Measurements from ENCODE around the gene POLR2E. TPM values are rescaled to one million over a fixed set of nuclear protein-coding genes. Genes with fewer than 3 reads are reported as not detected.

POLR2E gene
- polyA plus RNA-seq, 1 donor from 2014 or later: 172 TPM

DNA sequence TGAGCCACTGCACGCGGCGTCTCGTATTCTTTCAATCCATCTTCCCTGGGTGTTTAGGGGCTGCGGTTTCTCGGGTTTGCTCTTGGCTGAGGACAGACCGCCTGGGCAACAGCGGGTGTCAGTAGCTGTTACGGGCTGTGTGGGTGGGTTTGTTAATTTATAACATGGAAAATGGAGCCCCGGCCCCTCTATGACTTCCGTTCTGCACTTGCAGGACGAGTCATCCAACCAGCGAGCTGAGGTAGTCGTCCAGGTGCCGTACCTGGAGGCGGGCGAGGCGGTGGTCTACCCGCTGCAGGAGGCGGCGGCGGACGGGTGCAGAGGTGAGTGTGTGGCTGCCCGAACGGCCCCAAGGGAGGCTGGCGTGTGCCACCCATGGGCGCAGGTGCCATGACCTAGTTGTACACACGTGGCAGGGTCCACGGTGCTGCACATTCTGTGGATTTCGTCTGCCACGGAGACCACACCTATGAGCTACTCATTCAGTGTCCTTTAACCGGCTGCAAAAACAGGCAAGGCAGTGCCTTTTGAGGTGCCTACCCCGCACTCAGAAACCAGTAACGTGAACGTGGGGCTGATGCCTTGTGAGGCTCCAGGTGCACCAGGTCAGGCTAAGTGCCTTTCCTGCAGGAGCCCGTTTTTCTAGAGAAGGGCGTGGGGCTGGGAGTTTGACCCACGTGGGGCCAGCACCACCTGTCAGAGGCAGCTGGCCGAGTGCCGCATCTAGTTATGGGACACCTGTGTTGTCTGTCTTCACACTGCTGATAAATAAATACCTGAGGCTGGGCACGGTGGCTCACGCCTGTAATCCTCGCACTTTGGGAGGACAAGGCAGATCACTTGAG is 10.9 kb downstream of the POLR2E start:
- Histone ChIP-seq H3K9me3 (ENCODE audit: low read length) (no peaks in the 10 kb centered on the region), H3K27me3 (ENCODE audit: insufficient read depth, low read depth, low read length) (no peaks in the 10 kb centered on the region), H3K36me3 (ENCODE audit: insufficient read depth, low read length) (no peaks in the 10 kb centered on the region), H3K4me3 (ENCODE audit: low read length) (no peak overlapping the region), H4K20me1 (ENCODE audit: insufficient read depth) (no peaks in the 10 kb centered on the region), H3K9me2 (ENCODE audit: insufficient read depth, low read length) (no peaks in the 10 kb centered on the region), H3K4me2 (ENCODE audit: low read length) (no peak overlapping the region), H3K9ac (ENCODE audit: low read length) (no peak overlapping the region), H2AFZ (ENCODE audit: low read depth, low read length) (no peak overlapping the region), H3K79me2 (replicated peaks; ENCODE audit: insufficient read depth, low read length) (no peaks in the 10 kb centered on the region), H3F3A (ENCODE audit: insufficient read depth, low read length, poor library complexity, severe bottlenecking) (no peaks in the 10 kb centered on the region), H3K27ac (ENCODE audit: low read length) (no peak overlapping the region)
- TF ChIP-seq EZH2 (IDR thresholded peaks at IDR 0.05; ENCODE audit: borderline replicate concordance, insufficient read depth, low read length, poor library complexity, severe bottlenecking): no peak
- TF ChIP-seq, protein P1, sequence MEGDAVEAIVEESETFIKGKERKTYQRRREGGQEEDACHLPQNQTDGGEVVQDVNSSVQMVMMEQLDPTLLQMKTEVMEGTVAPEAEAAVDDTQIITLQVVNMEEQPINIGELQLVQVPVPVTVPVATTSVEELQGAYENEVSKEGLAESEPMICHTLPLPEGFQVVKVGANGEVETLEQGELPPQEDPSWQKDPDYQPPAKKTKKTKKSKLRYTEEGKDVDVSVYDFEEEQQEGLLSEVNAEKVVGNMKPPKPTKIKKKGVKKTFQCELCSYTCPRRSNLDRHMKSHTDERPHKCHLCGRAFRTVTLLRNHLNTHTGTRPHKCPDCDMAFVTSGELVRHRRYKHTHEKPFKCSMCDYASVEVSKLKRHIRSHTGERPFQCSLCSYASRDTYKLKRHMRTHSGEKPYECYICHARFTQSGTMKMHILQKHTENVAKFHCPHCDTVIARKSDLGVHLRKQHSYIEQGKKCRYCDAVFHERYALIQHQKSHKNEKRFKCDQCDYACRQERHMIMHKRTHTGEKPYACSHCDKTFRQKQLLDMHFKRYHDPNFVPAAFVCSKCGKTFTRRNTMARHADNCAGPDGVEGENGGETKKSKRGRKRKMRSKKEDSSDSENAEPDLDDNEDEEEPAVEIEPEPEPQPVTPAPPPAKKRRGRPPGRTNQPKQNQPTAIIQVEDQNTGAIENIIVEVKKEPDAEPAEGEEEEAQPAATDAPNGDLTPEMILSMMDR (IDR thresholded peaks at IDR 0.05; ENCODE audit: poor library complexity, severe bottlenecking): no peak
- TF ChIP-seq, protein P2, sequence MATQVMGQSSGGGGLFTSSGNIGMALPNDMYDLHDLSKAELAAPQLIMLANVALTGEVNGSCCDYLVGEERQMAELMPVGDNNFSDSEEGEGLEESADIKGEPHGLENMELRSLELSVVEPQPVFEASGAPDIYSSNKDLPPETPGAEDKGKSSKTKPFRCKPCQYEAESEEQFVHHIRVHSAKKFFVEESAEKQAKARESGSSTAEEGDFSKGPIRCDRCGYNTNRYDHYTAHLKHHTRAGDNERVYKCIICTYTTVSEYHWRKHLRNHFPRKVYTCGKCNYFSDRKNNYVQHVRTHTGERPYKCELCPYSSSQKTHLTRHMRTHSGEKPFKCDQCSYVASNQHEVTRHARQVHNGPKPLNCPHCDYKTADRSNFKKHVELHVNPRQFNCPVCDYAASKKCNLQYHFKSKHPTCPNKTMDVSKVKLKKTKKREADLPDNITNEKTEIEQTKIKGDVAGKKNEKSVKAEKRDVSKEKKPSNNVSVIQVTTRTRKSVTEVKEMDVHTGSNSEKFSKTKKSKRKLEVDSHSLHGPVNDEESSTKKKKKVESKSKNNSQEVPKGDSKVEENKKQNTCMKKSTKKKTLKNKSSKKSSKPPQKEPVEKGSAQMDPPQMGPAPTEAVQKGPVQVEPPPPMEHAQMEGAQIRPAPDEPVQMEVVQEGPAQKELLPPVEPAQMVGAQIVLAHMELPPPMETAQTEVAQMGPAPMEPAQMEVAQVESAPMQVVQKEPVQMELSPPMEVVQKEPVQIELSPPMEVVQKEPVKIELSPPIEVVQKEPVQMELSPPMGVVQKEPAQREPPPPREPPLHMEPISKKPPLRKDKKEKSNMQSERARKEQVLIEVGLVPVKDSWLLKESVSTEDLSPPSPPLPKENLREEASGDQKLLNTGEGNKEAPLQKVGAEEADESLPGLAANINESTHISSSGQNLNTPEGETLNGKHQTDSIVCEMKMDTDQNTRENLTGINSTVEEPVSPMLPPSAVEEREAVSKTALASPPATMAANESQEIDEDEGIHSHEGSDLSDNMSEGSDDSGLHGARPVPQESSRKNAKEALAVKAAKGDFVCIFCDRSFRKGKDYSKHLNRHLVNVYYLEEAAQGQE (IDR thresholded peaks at IDR 0.05; ENCODE audit: borderline replicate concordance): no peak
- TF ChIP-seq POLR2AphosphoS5 (IDR thresholded peaks at IDR 0.05): no peak
- no peak for TF ChIP-seq SMC3 (conservative IDR thresholded peaks at IDR 0.05; ENCODE audit: poor library complexity)
- no peak for TF ChIP-seq TAF1 (IDR thresholded peaks at IDR 0.05; ENCODE audit: low read depth)
- no peak for TF ChIP-seq MXI1 (conservative IDR thresholded peaks at IDR 0.05; ENCODE audit: poor library complexity, severe bottlenecking)
- no peak for TF ChIP-seq EP300 (conservative IDR thresholded peaks at IDR 0.05; ENCODE audit: poor library complexity, severe bottlenecking)
- no peak for TF ChIP-seq RAD21 (conservative IDR thresholded peaks at IDR 0.05)

DNA sequence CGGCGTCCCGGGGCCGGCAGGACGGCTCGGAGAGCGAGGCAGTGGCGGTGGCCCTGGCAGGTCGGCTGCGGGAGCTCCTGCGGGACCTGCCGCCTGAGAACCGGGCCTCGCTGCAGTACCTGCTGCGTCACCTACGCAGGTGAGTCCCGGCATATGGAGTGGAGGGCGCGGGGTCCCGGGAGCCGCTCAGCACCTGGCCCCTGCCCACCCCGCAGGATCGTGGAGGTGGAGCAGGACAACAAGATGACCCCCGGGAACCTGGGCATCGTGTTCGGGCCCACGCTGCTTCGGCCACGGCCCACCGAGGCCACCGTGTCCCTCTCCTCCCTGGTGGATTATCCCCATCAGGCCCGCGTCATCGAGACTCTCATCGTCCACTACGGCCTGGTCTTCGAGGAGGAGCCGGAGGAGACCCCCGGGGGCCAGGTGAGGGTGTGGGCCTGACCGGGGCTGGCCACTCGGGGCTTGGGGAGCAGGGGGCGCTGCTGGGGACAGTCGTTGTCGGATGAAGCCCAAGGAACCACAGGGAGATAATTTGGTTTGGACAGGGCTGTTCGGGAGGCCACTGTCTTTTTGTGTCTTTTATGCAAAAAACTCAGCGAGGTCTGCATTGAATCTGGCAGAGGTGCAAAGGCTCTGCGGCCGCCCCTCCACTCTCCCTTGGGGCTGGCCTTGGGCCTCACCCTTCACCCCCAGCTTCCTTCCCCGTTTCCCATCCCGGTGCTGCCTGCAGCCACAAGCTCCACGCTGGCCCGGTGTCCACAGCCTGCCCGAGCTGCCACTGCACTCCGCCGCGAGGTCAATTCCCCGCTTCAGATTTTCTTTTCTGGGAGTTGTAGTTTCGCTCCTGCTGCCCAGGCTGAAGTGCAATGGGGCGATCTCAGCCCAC is 12.0 kb downstream of the POLR2E start:
- Histone ChIP-seq H3K9me2 (ENCODE audit: insufficient read depth, low read length) (no peaks in the 10 kb centered on the region), H4K20me1 (ENCODE audit: insufficient read depth) (no peaks in the 10 kb centered on the region), H3K79me2 (replicated peaks; ENCODE audit: insufficient read depth, low read length) (no peaks in the 10 kb centered on the region), H3K9ac (ENCODE audit: low read length) (no peak overlapping the region), H3K36me3 (ENCODE audit: insufficient read depth, low read length) (no peaks in the 10 kb centered on the region), H2AFZ (ENCODE audit: low read depth, low read length) (no peak overlapping the region), H3K9me3 (ENCODE audit: low read length) (no peaks in the 10 kb centered on the region), H3F3A (ENCODE audit: insufficient read depth, low read length, poor library complexity, severe bottlenecking) (no peaks in the 10 kb centered on the region), H3K27ac (ENCODE audit: low read length) (no peak overlapping the region), H3K27me3 (ENCODE audit: insufficient read depth, low read depth, low read length) (no peaks in the 10 kb centered on the region), H3K4me2 (ENCODE audit: low read length) (no peak overlapping the region), H3K4me3 (ENCODE audit: low read length) (no peak overlapping the region)
- TF ChIP-seq, protein P2 (IDR thresholded peaks at IDR 0.05; ENCODE audit: borderline replicate concordance): no peak
- TF ChIP-seq EP300 (conservative IDR thresholded peaks at IDR 0.05; ENCODE audit: poor library complexity, severe bottlenecking) (no peak), POLR2AphosphoS5 (IDR thresholded peaks at IDR 0.05) (no peak), MXI1 (conservative IDR thresholded peaks at IDR 0.05; ENCODE audit: poor library complexity, severe bottlenecking) (no peak), TAF1 (IDR thresholded peaks at IDR 0.05; ENCODE audit: low read depth) (no peak), SMC3 (conservative IDR thresholded peaks at IDR 0.05; ENCODE audit: poor library complexity) (no peak), RAD21 (conservative IDR thresholded peaks at IDR 0.05) (no peak), EZH2 (IDR thresholded peaks at IDR 0.05; ENCODE audit: borderline replicate concordance, insufficient read depth, low read length, poor library complexity, severe bottlenecking) (no peak)
- TF ChIP-seq, protein P1 (IDR thresholded peaks at IDR 0.05; ENCODE audit: poor library complexity, severe bottlenecking): no peak
